Choroid plexus epithelial cell (primary cell): ENCODE measurements around the gene KIAA1755.

Experiments used
- DNase-seq: peaks from one replicate; pipeline ENCODE4 v3.0.0-alpha.2; 2010; ENCODE audit warnings: low read depth
- H3K4me3 ChIP-seq: 2 replicates; pipeline ENCODE4 v1.5.1; 2011; ENCODE audit warnings: low read depth, mild to moderate bottlenecking, control low read depth, low read length, moderate library complexity
- TF ChIP-seq, protein P1 (sequence below): conservative IDR thresholded peaks from 2 replicates; pipeline ENCODE4 v1.5.1; 2011; ENCODE audit warnings: low read depth, mild to moderate bottlenecking, control low read depth, inconsistent platforms, low read length, moderate library complexity

The KIAA1755 gene

DNA sequence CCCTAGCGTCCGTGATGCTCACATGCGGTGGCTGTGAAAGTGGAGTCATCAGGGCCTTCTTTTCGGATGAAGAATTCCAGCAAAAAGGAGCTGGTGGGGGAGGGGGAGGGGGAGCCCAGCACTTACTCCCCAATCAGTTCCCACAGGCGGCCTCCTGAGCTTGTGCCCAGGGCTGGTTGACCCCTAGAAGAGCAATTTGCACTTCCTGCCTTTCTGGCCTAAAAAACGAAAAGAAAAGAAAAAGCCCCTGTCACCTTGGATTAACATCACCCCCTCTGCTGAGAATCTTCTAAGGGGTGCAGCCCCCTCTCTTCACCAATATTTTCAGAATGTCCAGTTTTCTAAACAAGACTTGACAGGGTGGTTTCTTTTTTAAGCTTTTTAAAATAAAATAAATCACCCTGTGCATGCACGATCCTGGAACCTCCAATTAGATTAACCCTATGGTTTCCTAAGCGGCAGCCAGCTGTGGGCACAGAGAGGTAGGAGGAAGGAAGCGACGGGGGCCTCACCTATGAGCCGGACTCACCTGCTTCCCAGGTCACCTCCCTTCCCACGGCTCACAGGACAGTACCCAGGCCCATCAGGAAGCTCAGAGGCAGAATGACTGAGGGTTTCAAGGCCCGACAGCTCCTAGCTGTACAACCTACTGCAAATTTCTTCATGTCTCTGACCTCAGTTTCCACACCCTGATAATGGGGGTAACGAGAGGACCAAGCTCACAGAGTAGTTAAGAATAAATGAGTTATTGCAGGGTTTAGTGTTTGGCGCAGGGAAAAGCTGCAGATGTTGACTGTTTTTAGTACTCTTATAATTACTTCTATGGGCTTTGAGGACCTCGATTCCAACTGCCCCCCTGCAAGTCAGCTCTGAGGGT, 85.0 kb downstream of the KIAA1755 start:
- TF ChIP-seq, protein P1, sequence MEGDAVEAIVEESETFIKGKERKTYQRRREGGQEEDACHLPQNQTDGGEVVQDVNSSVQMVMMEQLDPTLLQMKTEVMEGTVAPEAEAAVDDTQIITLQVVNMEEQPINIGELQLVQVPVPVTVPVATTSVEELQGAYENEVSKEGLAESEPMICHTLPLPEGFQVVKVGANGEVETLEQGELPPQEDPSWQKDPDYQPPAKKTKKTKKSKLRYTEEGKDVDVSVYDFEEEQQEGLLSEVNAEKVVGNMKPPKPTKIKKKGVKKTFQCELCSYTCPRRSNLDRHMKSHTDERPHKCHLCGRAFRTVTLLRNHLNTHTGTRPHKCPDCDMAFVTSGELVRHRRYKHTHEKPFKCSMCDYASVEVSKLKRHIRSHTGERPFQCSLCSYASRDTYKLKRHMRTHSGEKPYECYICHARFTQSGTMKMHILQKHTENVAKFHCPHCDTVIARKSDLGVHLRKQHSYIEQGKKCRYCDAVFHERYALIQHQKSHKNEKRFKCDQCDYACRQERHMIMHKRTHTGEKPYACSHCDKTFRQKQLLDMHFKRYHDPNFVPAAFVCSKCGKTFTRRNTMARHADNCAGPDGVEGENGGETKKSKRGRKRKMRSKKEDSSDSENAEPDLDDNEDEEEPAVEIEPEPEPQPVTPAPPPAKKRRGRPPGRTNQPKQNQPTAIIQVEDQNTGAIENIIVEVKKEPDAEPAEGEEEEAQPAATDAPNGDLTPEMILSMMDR: peak; percentile 15
- DNase-seq: no peak
- H3K4me3 ChIP-seq: no peak overlapping the region

DNA sequence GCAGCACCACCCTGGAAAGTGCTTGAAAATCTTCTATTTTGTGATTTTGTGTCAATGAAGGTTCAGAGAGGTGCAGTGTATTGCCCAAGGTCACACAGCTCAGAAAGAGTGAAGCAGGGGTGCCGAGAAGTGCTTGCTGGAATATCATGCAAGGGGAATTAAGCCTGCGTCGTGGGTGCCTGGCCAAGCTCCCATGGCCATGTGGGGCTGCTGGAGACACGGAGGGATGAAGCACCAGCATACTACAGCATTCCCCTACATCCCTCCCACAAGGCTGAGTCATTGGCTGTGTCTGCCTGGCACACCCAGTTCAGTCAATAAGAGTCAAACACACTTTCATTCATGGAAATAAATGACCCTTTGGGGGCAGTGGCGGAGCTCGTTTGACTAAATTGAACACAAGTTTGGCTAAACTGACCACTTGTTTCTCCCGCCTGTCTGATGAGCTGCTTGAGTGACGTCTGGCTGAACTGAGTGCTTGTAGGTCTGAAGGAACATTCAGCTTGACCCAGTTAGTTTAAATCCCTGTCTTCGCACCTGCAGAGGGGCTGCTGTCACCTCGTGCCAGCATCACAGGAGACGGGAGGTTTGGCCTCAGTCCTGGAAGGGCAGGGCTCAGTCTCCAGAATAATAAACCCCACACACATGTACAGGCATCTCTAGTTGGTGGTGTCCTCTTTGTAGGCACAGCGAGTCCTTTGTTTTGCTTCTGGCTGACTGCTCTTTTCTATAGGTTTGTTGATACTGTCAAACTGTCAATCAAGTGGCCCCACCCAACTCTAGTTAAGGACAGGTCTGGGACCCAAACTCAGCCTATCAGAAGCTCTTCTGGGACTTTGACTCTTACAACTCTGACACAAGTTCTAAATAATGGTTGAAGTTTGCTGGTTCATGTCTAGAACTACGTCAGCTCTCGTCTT, 87.0 kb downstream of the KIAA1755 start:
- TF ChIP-seq, protein P1: peak; percentile 9
- DNase-seq: peak; percentile 89
- no peak overlapping the region for H3K4me3 ChIP-seq

DNA sequence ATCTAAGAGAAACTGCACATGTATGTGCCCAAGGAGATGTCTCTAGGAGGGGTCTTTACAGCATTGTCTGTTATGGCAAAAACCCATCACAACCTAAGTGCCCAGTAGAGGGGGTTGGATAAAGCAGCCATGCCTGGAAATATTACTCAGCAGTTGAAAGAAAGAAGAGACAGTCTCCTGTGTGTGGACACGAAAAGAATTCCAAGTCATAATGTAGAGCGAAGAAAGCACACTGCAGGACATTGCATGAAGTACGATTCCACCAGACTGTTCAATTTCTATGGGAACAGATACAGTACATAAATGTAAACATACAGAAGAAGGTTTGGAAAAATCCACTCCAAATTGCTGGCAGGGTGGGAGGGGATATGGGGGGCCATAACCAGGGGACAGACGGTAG, 88.1 kb downstream of the KIAA1755 start:
- no peak overlapping the region for H3K4me3 ChIP-seq
- TF ChIP-seq, protein P1: peak; percentile 56
- DNase-seq: peak; percentile 60

DNA sequence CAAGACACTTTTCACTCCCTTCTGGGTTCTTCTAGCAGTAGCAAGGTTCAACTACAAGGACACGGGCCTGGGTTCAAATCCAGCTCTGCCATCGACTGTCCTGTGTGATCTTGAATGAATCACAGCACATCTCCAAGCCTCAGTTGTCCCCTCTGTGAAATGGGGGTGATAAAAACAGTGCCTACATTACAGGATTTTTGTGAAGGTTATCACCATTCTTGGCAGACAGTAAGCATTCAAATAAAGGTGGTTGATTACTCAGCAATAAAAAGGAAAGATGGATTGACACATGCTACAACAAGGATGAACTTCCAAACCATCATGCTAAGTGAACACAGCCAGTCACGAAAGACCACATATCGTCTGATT, 88.9 kb downstream of the KIAA1755 start:
- no peak overlapping the region for H3K4me3 ChIP-seq
- DNase-seq: no peak
- TF ChIP-seq, protein P1: no peak

DNA sequence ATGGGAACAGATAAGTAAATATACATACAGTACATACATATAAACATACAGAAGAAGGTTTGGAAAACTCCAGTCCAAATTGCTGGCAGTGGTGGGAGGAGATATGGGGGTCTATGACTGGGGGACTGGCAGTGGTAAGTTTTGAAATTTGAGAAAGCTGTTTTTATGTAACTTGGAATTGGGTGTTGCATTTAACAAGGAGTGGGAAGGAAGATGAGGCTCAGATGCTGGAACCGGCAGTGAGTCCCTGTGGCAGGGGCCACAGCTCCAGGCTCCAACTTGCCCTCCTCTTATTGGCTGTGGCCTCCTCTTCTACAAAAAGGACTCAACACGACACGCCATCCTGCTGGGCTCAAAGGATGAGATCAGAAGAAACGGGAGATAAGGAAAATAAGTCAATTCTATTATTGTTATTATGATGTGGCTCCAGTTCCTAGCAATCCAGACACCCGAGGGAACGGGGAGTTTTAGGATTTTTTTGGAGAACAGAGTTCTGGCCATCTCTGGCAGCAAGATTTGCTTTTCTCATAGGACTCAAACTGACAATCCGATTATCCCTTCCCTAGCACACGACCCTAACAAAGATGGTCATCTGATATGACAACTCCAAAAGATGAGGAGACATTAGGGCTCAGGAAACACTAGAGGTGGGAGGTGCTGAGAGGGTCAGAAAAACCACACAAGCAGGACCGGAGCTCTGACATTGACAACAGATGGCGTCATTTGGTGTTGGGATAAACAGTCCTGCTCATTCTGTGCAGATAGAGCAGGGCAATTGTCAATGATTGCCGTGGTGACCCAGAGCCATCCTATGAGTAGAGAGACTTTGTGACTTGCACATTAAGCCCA, 89.5 kb downstream of the KIAA1755 start:
- no peak overlapping the region for H3K4me3 ChIP-seq
- TF ChIP-seq, protein P1: no peak
- peak; percentile 39 for DNase-seq

DNA sequence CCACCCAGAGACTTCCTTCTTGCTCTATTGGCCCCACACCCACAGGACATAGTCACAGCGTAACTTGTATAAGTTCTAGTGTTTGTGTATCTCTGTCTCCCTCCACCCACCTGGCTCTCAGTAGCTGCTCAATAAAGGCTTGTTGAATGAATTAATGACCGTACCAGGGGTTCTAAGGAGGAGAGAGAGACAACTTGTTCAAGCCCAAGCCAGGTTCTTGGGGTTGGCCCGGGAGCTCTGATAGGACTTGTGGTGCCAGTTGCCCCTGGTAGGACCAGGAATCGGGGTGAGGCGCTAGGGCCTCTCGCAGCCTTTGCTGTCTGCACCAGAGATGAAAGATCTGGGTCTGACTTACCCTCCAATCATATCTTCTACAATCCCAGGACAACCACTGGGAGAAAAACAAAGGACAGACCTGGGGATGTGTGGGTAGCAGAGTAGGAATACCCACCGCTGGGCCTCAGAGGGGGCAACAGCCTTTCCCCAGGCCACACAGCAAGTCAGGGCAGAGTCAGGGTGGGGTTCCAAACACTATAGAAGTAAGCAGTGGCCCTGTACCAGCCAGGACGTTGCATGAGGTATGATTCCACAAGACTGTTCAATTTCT, 90.2 kb downstream of the KIAA1755 start:
- TF ChIP-seq, protein P1: no peak
- no peak overlapping the region for H3K4me3 ChIP-seq
- no peak for DNase-seq
